GM12878 (cell line): ENCODE measurements around the gene PPHLN1.

Experiments used
- CREB1 ChIP-seq: IDR thresholded peaks from 2 replicates; pipeline ENCODE4 v1.6.1; 2012; ENCODE audit warnings: low read depth, mild to moderate bottlenecking, inconsistent platforms
- EGR1 ChIP-seq, 2 experiments: IDR thresholded peaks; 1 replicate in 1 of 2; 2 replicates in 1 of 2; pipeline ENCODE4 v1.6.1; 2011 to 2012; ENCODE audit warnings: low read depth in 2 of 2, low read length in 2 of 2, borderline replicate concordance in 1 of 2, mild to moderate bottlenecking in 1 of 2, moderate library complexity in 1 of 2
- FOXM1 ChIP-seq: IDR thresholded peaks from 2 replicates; pipeline ENCODE4 v1.6.1; 2012; ENCODE audit warnings: low read depth, mild to moderate bottlenecking, inconsistent platforms, low read length, moderate library complexity
- POLR2A ChIP-seq: IDR thresholded peaks from 2 replicates; pipeline ENCODE4 v1.6.1; 2011; ENCODE audit warnings: low read depth, mild to moderate bottlenecking, low read length
- ZZZ3 ChIP-seq: IDR thresholded peaks from 2 replicates; pipeline ENCODE4 v1.6.1; 2011; ENCODE audit warnings: low read depth; ENCODE audit not compliant: control insufficient read depth, insufficient read length

DNA sequence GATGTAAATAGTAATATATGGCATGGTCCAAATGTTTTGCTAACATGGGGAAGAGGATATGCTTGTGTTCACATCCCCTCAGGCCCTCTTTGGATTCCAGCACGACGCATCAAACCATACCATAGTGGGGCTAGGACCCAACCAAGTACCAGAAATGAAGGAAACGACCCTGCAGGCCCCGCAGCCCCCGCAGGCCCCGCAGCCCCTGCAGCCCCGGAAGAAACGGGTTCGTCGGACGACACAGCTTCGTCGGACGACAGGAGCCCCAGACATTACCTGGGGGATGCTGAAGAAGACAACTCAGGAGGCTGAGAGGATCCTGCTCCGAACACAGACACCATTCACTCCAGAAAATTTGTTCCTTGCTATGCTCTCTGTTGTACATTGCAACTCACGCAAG is 119.9 kb downstream of the PPHLN1 start:
- TF ChIP-seq ZZZ3, result no peak
- no peak for TF ChIP-seq FOXM1
- TF ChIP-seq CREB1, result no peak
- no peak for TF ChIP-seq EGR1 (IDR thresholded peaks at IDR 0.05; ENCODE audit: borderline replicate concordance in 1 of 2, low read depth in 2 of 2, low read length in 2 of 2)
- no peak for TF ChIP-seq POLR2A
